Muscle layer of colon (tissue), 2 donors: ENCODE measurements around the gene APOBEC3B.
"Not testable (repeated sequence)": the region's sequence is repeated elsewhere in the genome, so short reads cannot be mapped to it uniquely, and the experiment has no call there.

ENCODE experiments used
- H3K27ac ChIP-seq: one replicate; pipeline ENCODE4 v1.7.0; 2013; ENCODE audit warnings: low read depth, mild to moderate bottlenecking, low read length, moderate library complexity
- H3K27me3 ChIP-seq, 2 donors: one replicate each; pipeline ENCODE4 v1.7.0; 2013; ENCODE audit warnings: low read length in 2 of 2, mild to moderate bottlenecking in 2 of 2; ENCODE audit not compliant: insufficient read depth in 2 of 2, control insufficient read depth in 1 of 2
- H3K36me3 ChIP-seq: one replicate; pipeline ENCODE4 v1.7.0; 2013; ENCODE audit warnings: mild to moderate bottlenecking, low read length; ENCODE audit not compliant: insufficient read depth
- H3K4me1 ChIP-seq: one replicate; pipeline ENCODE4 v1.7.0; 2013; ENCODE audit warnings: mild to moderate bottlenecking, low read length; ENCODE audit not compliant: insufficient read depth
- H3K4me3 ChIP-seq, 2 donors: one replicate each; pipeline ENCODE4 v1.7.0; 2013; ENCODE audit warnings: low read length in 2 of 2, low read depth in 1 of 2, mild to moderate bottlenecking in 1 of 2, moderate library complexity in 1 of 2
- H3K9ac ChIP-seq: one replicate; pipeline ENCODE4 v1.7.0; 2013; ENCODE audit warnings: low read length
- H3K9me3 ChIP-seq: one replicate; pipeline ENCODE4 v1.7.0; 2013; ENCODE audit warnings: mild to moderate bottlenecking, low read length
- donor health status: abdominal sarcoma.
- donor health status: Adenocarcinoma of cecum.

The APOBEC3B gene

GRCh38 chr22:38959590-38959989, 22.6 kb upstream of the APOBEC3B start:
- Histone ChIP-seq H3K27ac (no peak overlapping the region), H3K27me3 (no peaks in the 10 kb centered on the region), H3K4me1 (no peaks in the 10 kb centered on the region), H3K9me3 (no peaks in the 10 kb centered on the region), H3K9ac (no peak overlapping the region), H3K4me3 (no peak overlapping the region), H3K36me3 (no peaks in the 10 kb centered on the region)

- not testable (repeated sequence) for H3K9ac ChIP-seq, H3K4me3 ChIP-seq, H3K27me3 ChIP-seq, H3K27ac ChIP-seq, H3K9me3 ChIP-seq, H3K36me3 ChIP-seq, H3K4me1 ChIP-seq
Observed at GRCh38 chr22:38960673-38961072, 21.5 kb upstream of the APOBEC3B start.

GRCh38 chr22:38963291-38963738, 18.8 kb upstream of the APOBEC3B start:
- not testable (repeated sequence) for H3K4me1 ChIP-seq, H3K27ac ChIP-seq, H3K9me3 ChIP-seq, H3K27me3 ChIP-seq, H3K9ac ChIP-seq, H3K4me3 ChIP-seq, H3K36me3 ChIP-seq

- H3K9me3 ChIP-seq = no peaks in the 10 kb centered on the region
- H3K4me3 ChIP-seq = no peak overlapping the region
- no peak overlapping the region for H3K27ac ChIP-seq
- no peaks in the 10 kb centered on the region for H3K27me3 ChIP-seq
- H3K4me1 ChIP-seq = no peaks in the 10 kb centered on the region
- no peak overlapping the region for H3K9ac ChIP-seq
- H3K36me3 ChIP-seq = no peaks in the 10 kb centered on the region
Observed at GRCh38 chr22:38963872-38964271, 18.3 kb upstream of the APOBEC3B start.

GRCh38 chr22:38964306-38964705, 17.8 kb upstream of the APOBEC3B start:
- no peak overlapping the region for H3K4me3 ChIP-seq
- no peak overlapping the region for H3K27ac ChIP-seq
- no peaks in the 10 kb centered on the region for H3K36me3 ChIP-seq
- H3K9me3 ChIP-seq = no peaks in the 10 kb centered on the region
- no peaks in the 10 kb centered on the region for H3K4me1 ChIP-seq
- no peaks in the 10 kb centered on the region for H3K27me3 ChIP-seq
- no peak overlapping the region for H3K9ac ChIP-seq

- Histone ChIP-seq H3K36me3 (no peaks in the 10 kb centered on the region), H3K27me3 (no peaks in the 10 kb centered on the region), H3K4me3 (no peak overlapping the region)
Observed at GRCh38 chr22:38964989-38965388, 17.2 kb upstream of the APOBEC3B start.

DNA sequence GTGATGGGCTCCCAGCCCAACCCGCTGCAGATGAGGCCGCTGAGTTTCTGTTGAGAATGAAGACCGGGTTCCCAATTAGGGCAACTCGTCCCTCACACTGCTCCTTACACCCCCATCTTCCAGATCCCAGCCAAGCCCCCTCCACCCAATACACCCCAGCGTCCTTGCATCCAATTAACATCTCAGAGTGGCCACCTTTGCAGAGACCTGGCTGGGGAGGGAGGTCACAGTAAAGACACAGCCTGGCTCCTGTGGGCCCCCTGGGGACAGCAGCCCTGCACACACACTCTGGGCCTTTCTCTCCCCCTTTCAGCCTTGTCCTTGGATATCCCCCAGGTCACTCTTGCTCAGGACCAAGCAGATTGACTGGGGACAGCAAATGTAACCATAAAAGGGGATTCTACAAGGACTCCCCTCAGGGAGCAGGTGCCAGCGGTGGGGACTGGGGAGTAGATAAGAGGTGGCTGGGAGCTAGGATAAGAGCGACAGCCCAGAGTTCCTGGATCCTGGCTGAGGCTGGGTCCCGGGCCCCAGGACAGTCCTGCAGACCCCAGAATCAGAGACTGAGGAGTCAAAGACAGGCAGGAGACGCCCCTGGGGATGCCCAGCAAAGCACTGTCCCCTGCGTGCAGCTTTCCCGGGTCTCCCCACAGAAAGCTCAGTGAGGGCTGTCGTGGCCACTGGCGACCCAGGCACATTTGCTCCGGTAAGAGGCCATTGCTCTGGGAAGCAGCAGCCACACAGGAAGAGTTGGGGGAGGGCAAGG, 16.4 kb upstream of the APOBEC3B start:
- no peak overlapping the region for H3K27ac ChIP-seq
- H3K27me3 ChIP-seq = no peaks in the 10 kb centered on the region
- H3K4me1 ChIP-seq = no peaks in the 10 kb centered on the region
- no peak overlapping the region for H3K9ac ChIP-seq
- H3K36me3 ChIP-seq = no peaks in the 10 kb centered on the region
- H3K9me3 ChIP-seq = no peaks in the 10 kb centered on the region
- no peak overlapping the region for H3K4me3 ChIP-seq

More at GRCh38 chr22:38964989-38965388, 17.2 kb upstream of the APOBEC3B start:
- H3K9ac ChIP-seq = no peak overlapping the region
- H3K27ac ChIP-seq = no peak overlapping the region
- H3K4me1 ChIP-seq = no peaks in the 10 kb centered on the region
- H3K9me3 ChIP-seq = no peaks in the 10 kb centered on the region

DNA sequence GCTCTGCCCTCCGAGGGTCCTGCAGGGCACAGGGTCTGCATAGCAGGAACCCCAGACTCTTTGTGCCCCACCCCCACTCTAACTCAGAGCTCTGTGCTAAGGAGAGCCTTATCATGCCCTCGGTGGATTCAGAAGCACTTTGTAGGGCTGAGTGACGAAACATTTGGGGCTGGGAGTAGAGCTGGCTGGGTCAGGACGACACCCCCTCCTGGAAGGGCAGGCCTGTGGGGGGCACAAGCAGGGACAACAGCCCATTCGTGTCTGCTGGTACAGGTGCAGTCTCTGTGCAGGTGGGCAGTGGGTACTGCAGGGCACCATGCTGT, 15.8 kb upstream of the APOBEC3B start:
- Histone ChIP-seq H3K9ac (no peak overlapping the region), H3K4me3 (no peak overlapping the region), H3K36me3 (no peaks in the 10 kb centered on the region), H3K27ac (no peak overlapping the region), H3K9me3 (no peaks in the 10 kb centered on the region), H3K27me3 (no peaks in the 10 kb centered on the region), H3K4me1 (no peaks in the 10 kb centered on the region)

DNA sequence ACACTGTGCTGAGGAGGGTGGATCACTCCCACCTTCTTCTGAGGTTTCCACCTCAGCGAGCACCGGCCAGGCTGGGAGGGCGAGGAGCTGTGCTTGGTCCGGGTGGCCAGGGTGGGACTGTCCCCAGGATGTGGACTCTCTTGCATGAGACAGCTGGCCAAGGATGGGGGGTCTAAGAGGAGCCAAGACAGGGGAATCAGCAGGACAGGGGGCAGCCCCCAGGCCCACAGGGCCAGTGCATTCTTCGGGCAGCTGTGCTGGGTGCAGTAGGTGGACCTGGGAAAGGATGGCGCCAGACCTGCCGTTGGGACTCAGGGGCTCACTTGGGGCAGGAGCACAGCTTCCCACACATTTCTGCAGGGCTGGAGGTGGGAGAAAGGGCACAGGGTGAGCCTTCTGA, 15.2 kb upstream of the APOBEC3B start:
- H3K4me1 ChIP-seq = no peaks in the 10 kb centered on the region
- H3K27ac ChIP-seq = no peak overlapping the region
- no peaks in the 10 kb centered on the region for H3K9me3 ChIP-seq
- H3K4me3 ChIP-seq = no peak overlapping the region
- H3K9ac ChIP-seq = no peak overlapping the region
- no peaks in the 10 kb centered on the region for H3K27me3 ChIP-seq
- H3K36me3 ChIP-seq = no peaks in the 10 kb centered on the region

GRCh38 chr22:38967451-38968450, 14.4 kb upstream of the APOBEC3B start:
- Histone ChIP-seq H3K27me3 (no peaks in the 10 kb centered on the region), H3K4me1 (no peaks in the 10 kb centered on the region), H3K9ac (no peak overlapping the region), H3K36me3 (no peaks in the 10 kb centered on the region), H3K9me3 (no peaks in the 10 kb centered on the region), H3K4me3 (no peak overlapping the region), H3K27ac (no peak overlapping the region)

GRCh38 chr22:38968801-38969200, 13.3 kb upstream of the APOBEC3B start:
- Histone ChIP-seq H3K4me3 (no peak overlapping the region), H3K4me1 (no peaks in the 10 kb centered on the region), H3K9ac (no peak overlapping the region), H3K27me3 (no peaks in the 10 kb centered on the region), H3K36me3 (no peaks in the 10 kb centered on the region), H3K9me3 (no peaks in the 10 kb centered on the region), H3K27ac (no peak overlapping the region)
